Measurements from ENCODE around the gene RILPL1.

Gene RILPL1

GRCh38 chr12:123479442-123480180, 53.9 kb downstream of the RILPL1 start:
- DNase-seq: no peak
- 88% methylated on average over 14 of the region's 14 CpGs for WGBS (ENCODE audit: insufficient coverage)
- Histone ChIP-seq H3K9me3 (ENCODE audit: control extremely low read depth in 1 of 5, control insufficient read depth in 4 of 5, insufficient read depth in 2 of 5, low read depth in 1 of 5, low read length in 4 of 5) (no peaks in the 10 kb centered on the region), H3K27me3 (replicated peaks in 2 of 5; ENCODE audit: control insufficient read depth in 4 of 5, insufficient read depth in 5 of 5, low read length in 4 of 5) (no peaks in the 10 kb centered on the region), H3K4me1 (ENCODE audit: control extremely low read depth in 1 of 4, control insufficient read depth in 4 of 4, insufficient read depth in 4 of 4, low read length in 3 of 4) (peaks cover 0 to 12% (median 10%) of the 10 kb centered on the region in 4 experiments), H3K36me3 (ENCODE audit: control insufficient read depth in 4 of 4, insufficient read depth in 4 of 4, low read length in 3 of 4) (peaks cover 0 to 3% (median 0%) of the 10 kb centered on the region in 4 experiments), H3K27ac (ENCODE audit: insufficient read depth in 1 of 2, low read depth in 1 of 2, low read length in 2 of 2, poor library complexity in 1 of 2, severe bottlenecking in 2 of 2) (no peak overlapping the region), H3K4me3 (ENCODE audit: control insufficient read depth in 1 of 7, extremely low read depth in 1 of 7, insufficient read depth in 4 of 7, low read depth in 2 of 7, low read length in 6 of 7) (no peak overlapping the region)
- ChIA-PET CTCF (no interaction called here), POLR2A (no interaction called here)

GRCh38 chr12:123478762-123479161, 54.8 kb downstream of the RILPL1 start:
- Histone ChIP-seq H3K27me3 (replicated peaks in 2 of 5; ENCODE audit: control insufficient read depth in 4 of 5, insufficient read depth in 5 of 5, low read length in 4 of 5) (no peaks in the 10 kb centered on the region), H3K9me3 (ENCODE audit: control extremely low read depth in 1 of 5, control insufficient read depth in 4 of 5, insufficient read depth in 2 of 5, low read depth in 1 of 5, low read length in 4 of 5) (no peaks in the 10 kb centered on the region), H3K4me3 (ENCODE audit: control insufficient read depth in 1 of 7, extremely low read depth in 1 of 7, insufficient read depth in 4 of 7, low read depth in 2 of 7, low read length in 6 of 7) (no peak overlapping the region), H3K36me3 (ENCODE audit: control insufficient read depth in 4 of 4, insufficient read depth in 4 of 4, low read length in 3 of 4) (peaks cover 0 to 3% (median 0%) of the 10 kb centered on the region in 4 experiments), H3K4me1 (ENCODE audit: control extremely low read depth in 1 of 4, control insufficient read depth in 4 of 4, insufficient read depth in 4 of 4, low read length in 3 of 4) (peaks cover 0 to 4% (median 2%) of the 10 kb centered on the region in 4 experiments), H3K27ac (ENCODE audit: insufficient read depth in 1 of 2, low read depth in 1 of 2, low read length in 2 of 2, poor library complexity in 1 of 2, severe bottlenecking in 2 of 2) (no peak overlapping the region)
- ChIA-PET POLR2A (no interaction called here), CTCF (no interaction called here)
- DNase-seq: no peak
- 98% methylated on average over 9 of the region's 10 CpGs for WGBS (ENCODE audit: insufficient coverage)

GRCh38 chr12:123478069-123478468, 55.5 kb downstream of the RILPL1 start:
- Histone ChIP-seq H3K4me3 (ENCODE audit: control insufficient read depth in 1 of 7, extremely low read depth in 1 of 7, insufficient read depth in 4 of 7, low read depth in 2 of 7, low read length in 6 of 7) (no peak overlapping the region), H3K4me1 (ENCODE audit: control extremely low read depth in 1 of 4, control insufficient read depth in 4 of 4, insufficient read depth in 4 of 4, low read length in 3 of 4) (no peaks in the 10 kb centered on the region), H3K27me3 (replicated peaks in 2 of 5; ENCODE audit: control insufficient read depth in 4 of 5, insufficient read depth in 5 of 5, low read length in 4 of 5) (no peaks in the 10 kb centered on the region), H3K9me3 (ENCODE audit: control extremely low read depth in 1 of 5, control insufficient read depth in 4 of 5, insufficient read depth in 2 of 5, low read depth in 1 of 5, low read length in 4 of 5) (no peaks in the 10 kb centered on the region), H3K36me3 (ENCODE audit: control insufficient read depth in 4 of 4, insufficient read depth in 4 of 4, low read length in 3 of 4) (peaks cover 0 to 3% (median 0%) of the 10 kb centered on the region in 4 experiments), H3K27ac (ENCODE audit: insufficient read depth in 1 of 2, low read depth in 1 of 2, low read length in 2 of 2, poor library complexity in 1 of 2, severe bottlenecking in 2 of 2) (no peak overlapping the region)
- WGBS (ENCODE audit: insufficient coverage): 96% methylated on average over 8 of the region's 11 CpGs
- no peak for DNase-seq
- POLR2A ChIA-PET: no interaction called here
- CTCF ChIA-PET: no interaction called here

- ChIA-PET POLR2A (no interaction called here), CTCF (interaction anchor here (0.8 to 1.6 kb wide), 3 partner anchors 12 to 23 kb away, joined by 3 to 4 read pairs (median 3); no protein-coding TSS in a partner anchor)
- H3K27me3 ChIP-seq (replicated peaks in 2 of 5; ENCODE audit: control insufficient read depth in 4 of 5, insufficient read depth in 5 of 5, low read length in 4 of 5): no peaks in the 10 kb centered on the region
- H3K4me3 ChIP-seq (ENCODE audit: control insufficient read depth in 1 of 7, extremely low read depth in 1 of 7, insufficient read depth in 4 of 7, low read depth in 2 of 7, low read length in 6 of 7): no peak overlapping the region
- H3K9me3 ChIP-seq (ENCODE audit: control extremely low read depth in 1 of 5, control insufficient read depth in 4 of 5, insufficient read depth in 2 of 5, low read depth in 1 of 5, low read length in 4 of 5): no peaks in the 10 kb centered on the region
- no peaks in the 10 kb centered on the region for H3K4me1 ChIP-seq (ENCODE audit: control extremely low read depth in 1 of 4, control insufficient read depth in 4 of 4, insufficient read depth in 4 of 4, low read length in 3 of 4)
- no peak overlapping the region for H3K27ac ChIP-seq (ENCODE audit: insufficient read depth in 1 of 2, low read depth in 1 of 2, low read length in 2 of 2, poor library complexity in 1 of 2, severe bottlenecking in 2 of 2)
- peaks cover 3 to 17% (median 11%) of the 10 kb centered on the region in 4 experiments for H3K36me3 ChIP-seq (ENCODE audit: control insufficient read depth in 4 of 4, insufficient read depth in 4 of 4, low read length in 3 of 4)
- WGBS (ENCODE audit: insufficient coverage): 95% methylated on average over 13 of the region's 15 CpGs
- DNase-seq: no peak
Observed at GRCh38 chr12:123475246-123475703, 58.2 kb downstream of the RILPL1 start.

- H3K36me3 ChIP-seq (ENCODE audit: control insufficient read depth in 4 of 4, insufficient read depth in 4 of 4, low read length in 3 of 4): peaks cover 3 to 17% (median 11%) of the 10 kb centered on the region in 4 experiments
- POLR2A ChIA-PET: no interaction called here
- H3K4me1 ChIP-seq (ENCODE audit: control extremely low read depth in 1 of 4, control insufficient read depth in 4 of 4, insufficient read depth in 4 of 4, low read length in 3 of 4): no peaks in the 10 kb centered on the region
- no peaks in the 10 kb centered on the region for H3K9me3 ChIP-seq (ENCODE audit: control extremely low read depth in 1 of 5, control insufficient read depth in 4 of 5, insufficient read depth in 2 of 5, low read depth in 1 of 5, low read length in 4 of 5)
- no peak for DNase-seq
- no peak overlapping the region for H3K27ac ChIP-seq (ENCODE audit: insufficient read depth in 1 of 2, low read depth in 1 of 2, low read length in 2 of 2, poor library complexity in 1 of 2, severe bottlenecking in 2 of 2)
- no peak overlapping the region for H3K4me3 ChIP-seq (ENCODE audit: control insufficient read depth in 1 of 7, extremely low read depth in 1 of 7, insufficient read depth in 4 of 7, low read depth in 2 of 7, low read length in 6 of 7)
- H3K27me3 ChIP-seq (replicated peaks in 2 of 5; ENCODE audit: control insufficient read depth in 4 of 5, insufficient read depth in 5 of 5, low read length in 4 of 5): no peaks in the 10 kb centered on the region
- CTCF ChIA-PET: interaction anchor here (0.8 to 1.6 kb wide), 3 partner anchors 11 to 23 kb away, joined by 3 to 4 read pairs (median 3); no protein-coding TSS in a partner anchor
- 94% methylated on average over 12 of the region's 13 CpGs for WGBS (ENCODE audit: insufficient coverage)
Observed at GRCh38 chr12:123474485-123475245, 58.9 kb downstream of the RILPL1 start.

- Histone ChIP-seq H3K27me3 (replicated peaks in 2 of 5; ENCODE audit: control insufficient read depth in 4 of 5, insufficient read depth in 5 of 5, low read length in 4 of 5) (no peaks in the 10 kb centered on the region), H3K4me3 (ENCODE audit: control insufficient read depth in 1 of 7, extremely low read depth in 1 of 7, insufficient read depth in 4 of 7, low read depth in 2 of 7, low read length in 6 of 7) (no peak overlapping the region), H3K9me3 (ENCODE audit: control extremely low read depth in 1 of 5, control insufficient read depth in 4 of 5, insufficient read depth in 2 of 5, low read depth in 1 of 5, low read length in 4 of 5) (no peaks in the 10 kb centered on the region), H3K4me1 (ENCODE audit: control extremely low read depth in 1 of 4, control insufficient read depth in 4 of 4, insufficient read depth in 4 of 4, low read length in 3 of 4) (no peaks in the 10 kb centered on the region), H3K27ac (ENCODE audit: insufficient read depth in 1 of 2, low read depth in 1 of 2, low read length in 2 of 2, poor library complexity in 1 of 2, severe bottlenecking in 2 of 2) (no peak overlapping the region), H3K36me3 (ENCODE audit: control insufficient read depth in 4 of 4, insufficient read depth in 4 of 4, low read length in 3 of 4) (peaks cover 7 to 17% (median 15%) of the 10 kb centered on the region in 4 experiments)
- ChIA-PET POLR2A (no interaction called here), CTCF (no interaction called here)
- DNase-seq: no peak
- WGBS (ENCODE audit: insufficient coverage): 96% methylated on average over 12 of the region's 12 CpGs
Observed at GRCh38 chr12:123472438-123472849, 61.1 kb downstream of the RILPL1 start.

Measured in common myeloid progenitor, CD34-positive (primary cell).